ENCODE measurements around the gene PRKD2. TPM values are rescaled to one million over a fixed set of nuclear protein-coding genes. Genes with fewer than 3 reads are reported as not detected.

PRKD2 gene
- total RNA-seq, 1 experiment from 2014 or later, result 100 TPM

DNA sequence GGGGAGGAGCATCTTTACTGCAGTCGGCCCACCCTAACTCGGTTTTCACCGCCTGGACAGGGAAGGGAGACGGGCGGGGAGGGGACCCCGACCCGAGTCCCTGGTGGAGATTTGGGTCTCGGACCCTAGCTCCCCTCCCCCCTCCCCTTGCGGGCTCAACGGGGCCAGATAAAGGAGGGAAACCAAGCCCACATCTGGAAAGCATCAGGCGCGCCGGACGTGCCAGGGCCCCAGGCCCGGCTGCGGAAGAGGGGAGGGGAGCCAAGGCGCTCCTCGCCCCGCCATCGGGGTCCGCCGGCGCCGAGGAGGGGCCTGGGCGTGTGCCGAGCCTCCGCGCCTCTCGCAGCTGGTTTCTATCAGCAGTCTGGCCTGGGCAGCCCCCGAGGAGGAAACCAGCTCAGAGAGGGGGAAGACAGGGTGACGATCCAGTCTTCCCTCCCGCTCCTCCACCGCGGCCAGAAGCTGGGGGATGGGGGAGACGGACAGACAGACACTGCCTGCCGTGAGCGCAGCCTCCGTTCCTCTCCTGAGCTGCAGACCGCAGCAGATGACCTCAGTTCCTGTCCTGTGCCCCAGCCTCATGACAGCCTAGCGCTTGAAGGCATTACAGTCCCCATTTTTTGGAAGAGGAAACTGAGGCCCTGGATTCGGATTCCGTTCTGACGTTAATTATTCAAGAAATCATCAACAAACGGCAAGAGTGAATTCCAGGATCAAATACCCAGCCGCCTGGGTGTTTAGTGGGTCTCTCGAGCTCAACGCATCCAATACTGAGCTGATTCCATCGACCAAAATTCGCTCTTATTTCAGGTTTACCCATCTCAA, 77.3 kb downstream of the PRKD2 start (continued):
- TF ChIP-seq, protein P1, sequence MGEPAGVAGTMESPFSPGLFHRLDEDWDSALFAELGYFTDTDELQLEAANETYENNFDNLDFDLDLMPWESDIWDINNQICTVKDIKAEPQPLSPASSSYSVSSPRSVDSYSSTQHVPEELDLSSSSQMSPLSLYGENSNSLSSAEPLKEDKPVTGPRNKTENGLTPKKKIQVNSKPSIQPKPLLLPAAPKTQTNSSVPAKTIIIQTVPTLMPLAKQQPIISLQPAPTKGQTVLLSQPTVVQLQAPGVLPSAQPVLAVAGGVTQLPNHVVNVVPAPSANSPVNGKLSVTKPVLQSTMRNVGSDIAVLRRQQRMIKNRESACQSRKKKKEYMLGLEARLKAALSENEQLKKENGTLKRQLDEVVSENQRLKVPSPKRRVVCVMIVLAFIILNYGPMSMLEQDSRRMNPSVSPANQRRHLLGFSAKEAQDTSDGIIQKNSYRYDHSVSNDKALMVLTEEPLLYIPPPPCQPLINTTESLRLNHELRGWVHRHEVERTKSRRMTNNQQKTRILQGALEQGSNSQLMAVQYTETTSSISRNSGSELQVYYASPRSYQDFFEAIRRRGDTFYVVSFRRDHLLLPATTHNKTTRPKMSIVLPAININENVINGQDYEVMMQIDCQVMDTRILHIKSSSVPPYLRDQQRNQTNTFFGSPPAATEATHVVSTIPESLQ (CRISPR knock-in tag; IDR thresholded peaks at IDR 0.05), result no peak
- TF ChIP-seq, protein P2, sequence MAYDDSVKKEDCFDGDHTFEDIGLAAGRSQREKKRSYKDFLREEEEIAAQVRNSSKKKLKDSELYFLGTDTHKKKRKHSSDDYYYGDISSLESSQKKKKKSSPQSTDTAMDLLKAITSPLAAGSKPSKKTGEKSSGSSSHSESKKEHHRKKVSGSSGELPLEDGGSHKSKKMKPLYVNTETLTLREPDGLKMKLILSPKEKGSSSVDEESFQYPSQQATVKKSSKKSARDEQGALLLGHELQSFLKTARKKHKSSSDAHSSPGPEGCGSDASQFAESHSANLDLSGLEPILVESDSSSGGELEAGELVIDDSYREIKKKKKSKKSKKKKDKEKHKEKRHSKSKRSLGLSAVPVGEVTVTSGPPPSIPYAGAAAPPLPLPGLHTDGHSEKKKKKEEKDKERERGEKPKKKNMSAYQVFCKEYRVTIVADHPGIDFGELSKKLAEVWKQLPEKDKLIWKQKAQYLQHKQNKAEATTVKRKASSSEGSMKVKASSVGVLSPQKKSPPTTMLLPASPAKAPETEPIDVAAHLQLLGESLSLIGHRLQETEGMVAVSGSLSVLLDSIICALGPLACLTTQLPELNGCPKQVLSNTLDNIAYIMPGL (CRISPR knock-in tag; IDR thresholded peaks at IDR 0.05), result peak; percentile 78
- TF ChIP-seq, protein P3, sequence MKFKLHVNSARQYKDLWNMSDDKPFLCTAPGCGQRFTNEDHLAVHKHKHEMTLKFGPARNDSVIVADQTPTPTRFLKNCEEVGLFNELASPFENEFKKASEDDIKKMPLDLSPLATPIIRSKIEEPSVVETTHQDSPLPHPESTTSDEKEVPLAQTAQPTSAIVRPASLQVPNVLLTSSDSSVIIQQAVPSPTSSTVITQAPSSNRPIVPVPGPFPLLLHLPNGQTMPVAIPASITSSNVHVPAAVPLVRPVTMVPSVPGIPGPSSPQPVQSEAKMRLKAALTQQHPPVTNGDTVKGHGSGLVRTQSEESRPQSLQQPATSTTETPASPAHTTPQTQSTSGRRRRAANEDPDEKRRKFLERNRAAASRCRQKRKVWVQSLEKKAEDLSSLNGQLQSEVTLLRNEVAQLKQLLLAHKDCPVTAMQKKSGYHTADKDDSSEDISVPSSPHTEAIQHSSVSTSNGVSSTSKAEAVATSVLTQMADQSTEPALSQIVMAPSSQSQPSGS (CRISPR knock-in tag; IDR thresholded peaks at IDR 0.05; ENCODE audit: borderline replicate concordance, low read depth), result no peak; the same call in 1 of the 2 replicates
- TF ChIP-seq ZNF138 (CRISPR knock-in tag; conservative IDR thresholded peaks at IDR 0.05), result no peak
- TF ChIP-seq GABPB1 (CRISPR knock-in tag; IDR thresholded peaks at IDR 0.05), result no peak
- no peak for TF ChIP-seq PRRX2 (CRISPR knock-in tag; IDR thresholded peaks at IDR 0.05)
- TF ChIP-seq, protein P4, sequence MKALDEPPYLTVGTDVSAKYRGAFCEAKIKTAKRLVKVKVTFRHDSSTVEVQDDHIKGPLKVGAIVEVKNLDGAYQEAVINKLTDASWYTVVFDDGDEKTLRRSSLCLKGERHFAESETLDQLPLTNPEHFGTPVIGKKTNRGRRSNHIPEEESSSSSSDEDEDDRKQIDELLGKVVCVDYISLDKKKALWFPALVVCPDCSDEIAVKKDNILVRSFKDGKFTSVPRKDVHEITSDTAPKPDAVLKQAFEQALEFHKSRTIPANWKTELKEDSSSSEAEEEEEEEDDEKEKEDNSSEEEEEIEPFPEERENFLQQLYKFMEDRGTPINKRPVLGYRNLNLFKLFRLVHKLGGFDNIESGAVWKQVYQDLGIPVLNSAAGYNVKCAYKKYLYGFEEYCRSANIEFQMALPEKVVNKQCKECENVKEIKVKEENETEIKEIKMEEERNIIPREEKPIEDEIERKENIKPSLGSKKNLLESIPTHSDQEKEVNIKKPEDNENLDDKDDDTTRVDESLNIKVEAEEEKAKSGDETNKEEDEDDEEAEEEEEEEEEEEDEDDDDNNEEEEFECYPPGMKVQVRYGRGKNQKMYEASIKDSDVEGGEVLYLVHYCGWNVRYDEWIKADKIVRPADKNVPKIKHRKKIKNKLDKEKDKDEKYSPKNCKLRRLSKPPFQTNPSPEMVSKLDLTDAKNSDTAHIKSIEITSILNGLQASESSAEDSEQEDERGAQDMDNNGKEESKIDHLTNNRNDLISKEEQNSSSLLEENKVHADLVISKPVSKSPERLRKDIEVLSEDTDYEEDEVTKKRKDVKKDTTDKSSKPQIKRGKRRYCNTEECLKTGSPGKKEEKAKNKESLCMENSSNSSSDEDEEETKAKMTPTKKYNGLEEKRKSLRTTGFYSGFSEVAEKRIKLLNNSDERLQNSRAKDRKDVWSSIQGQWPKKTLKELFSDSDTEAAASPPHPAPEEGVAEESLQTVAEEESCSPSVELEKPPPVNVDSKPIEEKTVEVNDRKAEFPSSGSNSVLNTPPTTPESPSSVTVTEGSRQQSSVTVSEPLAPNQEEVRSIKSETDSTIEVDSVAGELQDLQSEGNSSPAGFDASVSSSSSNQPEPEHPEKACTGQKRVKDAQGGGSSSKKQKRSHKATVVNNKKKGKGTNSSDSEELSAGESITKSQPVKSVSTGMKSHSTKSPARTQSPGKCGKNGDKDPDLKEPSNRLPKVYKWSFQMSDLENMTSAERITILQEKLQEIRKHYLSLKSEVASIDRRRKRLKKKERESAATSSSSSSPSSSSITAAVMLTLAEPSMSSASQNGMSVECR (CRISPR knock-in tag; IDR thresholded peaks at IDR 0.05; ENCODE audit: borderline replicate concordance), result 0 out of 2 replicates have a peak, but pooled peaks have one; percentile 9
- peak; percentile 48; the same call in 1 of the 2 replicates for TF ChIP-seq GTF2I (CRISPR knock-in tag; conservative IDR thresholded peaks at IDR 0.05)
- TF ChIP-seq, protein P5, sequence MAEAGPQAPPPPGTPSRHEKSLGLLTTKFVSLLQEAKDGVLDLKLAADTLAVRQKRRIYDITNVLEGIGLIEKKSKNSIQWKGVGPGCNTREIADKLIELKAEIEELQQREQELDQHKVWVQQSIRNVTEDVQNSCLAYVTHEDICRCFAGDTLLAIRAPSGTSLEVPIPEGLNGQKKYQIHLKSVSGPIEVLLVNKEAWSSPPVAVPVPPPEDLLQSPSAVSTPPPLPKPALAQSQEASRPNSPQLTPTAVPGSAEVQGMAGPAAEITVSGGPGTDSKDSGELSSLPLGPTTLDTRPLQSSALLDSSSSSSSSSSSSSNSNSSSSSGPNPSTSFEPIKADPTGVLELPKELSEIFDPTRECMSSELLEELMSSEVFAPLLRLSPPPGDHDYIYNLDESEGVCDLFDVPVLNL (CRISPR knock-in tag; IDR thresholded peaks at IDR 0.05; ENCODE audit: borderline replicate concordance, low read depth), result no peak
- TF ChIP-seq, protein P6, sequence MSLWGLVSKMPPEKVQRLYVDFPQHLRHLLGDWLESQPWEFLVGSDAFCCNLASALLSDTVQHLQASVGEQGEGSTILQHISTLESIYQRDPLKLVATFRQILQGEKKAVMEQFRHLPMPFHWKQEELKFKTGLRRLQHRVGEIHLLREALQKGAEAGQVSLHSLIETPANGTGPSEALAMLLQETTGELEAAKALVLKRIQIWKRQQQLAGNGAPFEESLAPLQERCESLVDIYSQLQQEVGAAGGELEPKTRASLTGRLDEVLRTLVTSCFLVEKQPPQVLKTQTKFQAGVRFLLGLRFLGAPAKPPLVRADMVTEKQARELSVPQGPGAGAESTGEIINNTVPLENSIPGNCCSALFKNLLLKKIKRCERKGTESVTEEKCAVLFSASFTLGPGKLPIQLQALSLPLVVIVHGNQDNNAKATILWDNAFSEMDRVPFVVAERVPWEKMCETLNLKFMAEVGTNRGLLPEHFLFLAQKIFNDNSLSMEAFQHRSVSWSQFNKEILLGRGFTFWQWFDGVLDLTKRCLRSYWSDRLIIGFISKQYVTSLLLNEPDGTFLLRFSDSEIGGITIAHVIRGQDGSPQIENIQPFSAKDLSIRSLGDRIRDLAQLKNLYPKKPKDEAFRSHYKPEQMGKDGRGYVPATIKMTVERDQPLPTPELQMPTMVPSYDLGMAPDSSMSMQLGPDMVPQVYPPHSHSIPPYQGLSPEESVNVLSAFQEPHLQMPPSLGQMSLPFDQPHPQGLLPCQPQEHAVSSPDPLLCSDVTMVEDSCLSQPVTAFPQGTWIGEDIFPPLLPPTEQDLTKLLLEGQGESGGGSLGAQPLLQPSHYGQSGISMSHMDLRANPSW (CRISPR knock-in tag; conservative IDR thresholded peaks at IDR 0.05; ENCODE audit: low read depth), result no peak
- no peak for TF ChIP-seq NR1H2 (CRISPR knock-in tag; IDR thresholded peaks at IDR 0.05)
- no peak for TF ChIP-seq JAZF1 (CRISPR knock-in tag; IDR thresholded peaks at IDR 0.05)
- no peak for TF ChIP-seq ELF4 (CRISPR knock-in tag; IDR thresholded peaks at IDR 0.05; ENCODE audit: low read depth)
- no peak for TF ChIP-seq ZNF219 (CRISPR knock-in tag; IDR thresholded peaks at IDR 0.05; ENCODE audit: borderline replicate concordance)
- no peak for TF ChIP-seq ATF1 (CRISPR knock-in tag; IDR thresholded peaks at IDR 0.05)
- no peak for TF ChIP-seq CBFB (CRISPR knock-in tag; IDR thresholded peaks at IDR 0.05; ENCODE audit: low read depth)
- TF ChIP-seq, protein P7, sequence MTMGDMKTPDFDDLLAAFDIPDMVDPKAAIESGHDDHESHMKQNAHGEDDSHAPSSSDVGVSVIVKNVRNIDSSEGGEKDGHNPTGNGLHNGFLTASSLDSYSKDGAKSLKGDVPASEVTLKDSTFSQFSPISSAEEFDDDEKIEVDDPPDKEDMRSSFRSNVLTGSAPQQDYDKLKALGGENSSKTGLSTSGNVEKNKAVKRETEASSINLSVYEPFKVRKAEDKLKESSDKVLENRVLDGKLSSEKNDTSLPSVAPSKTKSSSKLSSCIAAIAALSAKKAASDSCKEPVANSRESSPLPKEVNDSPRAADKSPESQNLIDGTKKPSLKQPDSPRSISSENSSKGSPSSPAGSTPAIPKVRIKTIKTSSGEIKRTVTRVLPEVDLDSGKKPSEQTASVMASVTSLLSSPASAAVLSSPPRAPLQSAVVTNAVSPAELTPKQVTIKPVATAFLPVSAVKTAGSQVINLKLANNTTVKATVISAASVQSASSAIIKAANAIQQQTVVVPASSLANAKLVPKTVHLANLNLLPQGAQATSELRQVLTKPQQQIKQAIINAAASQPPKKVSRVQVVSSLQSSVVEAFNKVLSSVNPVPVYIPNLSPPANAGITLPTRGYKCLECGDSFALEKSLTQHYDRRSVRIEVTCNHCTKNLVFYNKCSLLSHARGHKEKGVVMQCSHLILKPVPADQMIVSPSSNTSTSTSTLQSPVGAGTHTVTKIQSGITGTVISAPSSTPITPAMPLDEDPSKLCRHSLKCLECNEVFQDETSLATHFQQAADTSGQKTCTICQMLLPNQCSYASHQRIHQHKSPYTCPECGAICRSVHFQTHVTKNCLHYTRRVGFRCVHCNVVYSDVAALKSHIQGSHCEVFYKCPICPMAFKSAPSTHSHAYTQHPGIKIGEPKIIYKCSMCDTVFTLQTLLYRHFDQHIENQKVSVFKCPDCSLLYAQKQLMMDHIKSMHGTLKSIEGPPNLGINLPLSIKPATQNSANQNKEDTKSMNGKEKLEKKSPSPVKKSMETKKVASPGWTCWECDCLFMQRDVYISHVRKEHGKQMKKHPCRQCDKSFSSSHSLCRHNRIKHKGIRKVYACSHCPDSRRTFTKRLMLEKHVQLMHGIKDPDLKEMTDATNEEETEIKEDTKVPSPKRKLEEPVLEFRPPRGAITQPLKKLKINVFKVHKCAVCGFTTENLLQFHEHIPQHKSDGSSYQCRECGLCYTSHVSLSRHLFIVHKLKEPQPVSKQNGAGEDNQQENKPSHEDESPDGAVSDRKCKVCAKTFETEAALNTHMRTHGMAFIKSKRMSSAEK (CRISPR knock-in tag; IDR thresholded peaks at IDR 0.05; ENCODE audit: borderline replicate concordance), result no peak
- TF ChIP-seq ZNF121 (CRISPR knock-in tag; IDR thresholded peaks at IDR 0.05), result peak; percentile 80
- TF ChIP-seq SMAD3 (CRISPR knock-in tag; IDR thresholded peaks at IDR 0.05; ENCODE audit: borderline replicate concordance), result no peak
